Measurements from ENCODE around the gene ABLIM2.

ABLIM2 gene

DNA sequence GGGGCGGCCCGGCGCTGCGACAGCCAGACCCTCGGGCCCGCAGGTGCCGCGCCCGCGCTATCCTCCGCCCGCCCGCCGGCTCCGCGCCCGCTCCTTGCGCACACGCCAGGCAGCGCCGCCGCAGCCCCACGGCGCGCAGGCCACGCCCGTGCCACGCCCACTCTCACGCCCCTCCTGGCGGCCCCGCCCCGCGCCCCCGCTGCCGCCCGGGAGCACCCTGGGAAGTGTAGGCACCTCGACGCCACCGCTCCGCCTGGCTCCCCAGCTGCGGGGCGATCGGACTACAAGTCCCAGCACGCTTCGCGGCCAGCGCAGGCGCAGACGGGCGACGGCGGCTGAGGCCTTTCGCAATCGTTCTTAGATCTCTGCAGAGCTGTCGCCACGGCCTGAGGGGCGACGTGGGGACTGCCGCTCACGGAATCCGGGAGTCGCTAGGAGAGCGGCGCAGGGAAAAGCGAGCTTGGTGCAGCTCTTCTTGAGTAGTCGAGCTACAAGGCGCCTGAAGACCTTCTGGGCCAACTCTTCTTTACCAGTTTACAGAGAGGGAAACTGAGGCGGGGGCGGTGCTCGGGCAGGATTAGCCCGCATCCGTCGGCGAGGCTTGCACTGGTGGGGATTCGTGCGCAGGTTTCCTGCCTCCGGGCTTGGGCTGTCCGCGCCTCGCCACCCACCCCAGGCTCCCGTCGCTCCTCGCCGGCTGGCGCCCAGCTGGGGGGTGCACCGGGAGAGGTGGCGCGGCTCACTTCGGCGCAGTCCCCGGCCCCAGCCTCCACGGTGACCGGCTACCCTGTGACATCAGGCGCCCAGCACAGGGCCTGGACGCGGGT is at the start of gene ABLIM2:
Gene ABLIM2, minus strand, starts transcription at position 104 of the 827 bp plus-strand sequence. CDS start 124 bp downstream, outside the sequence.
- peak; percentile 98 for DNase-seq (ENCODE audit: low read depth)

DNA sequence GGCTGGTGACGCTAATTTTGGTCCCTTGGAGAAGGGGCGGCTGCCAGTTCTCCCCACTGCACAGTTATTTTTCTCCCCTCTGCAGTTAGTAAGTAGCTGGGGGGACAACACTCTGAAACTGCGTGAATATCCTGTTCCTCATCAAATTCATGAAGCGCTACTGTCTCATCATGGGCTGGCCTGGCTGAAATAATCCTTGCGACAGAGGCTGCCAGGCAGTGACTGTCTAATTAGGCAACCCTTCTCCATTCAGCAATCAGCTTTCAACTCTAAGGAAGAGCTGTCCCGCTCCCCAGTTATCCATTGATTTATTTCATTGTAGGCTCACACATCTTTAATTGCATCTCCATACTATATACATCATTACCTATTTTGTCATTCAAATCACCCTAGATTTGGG is 48.7 kb upstream of the ABLIM2 start:
- no peak for DNase-seq (ENCODE audit: low read depth)

DNA sequence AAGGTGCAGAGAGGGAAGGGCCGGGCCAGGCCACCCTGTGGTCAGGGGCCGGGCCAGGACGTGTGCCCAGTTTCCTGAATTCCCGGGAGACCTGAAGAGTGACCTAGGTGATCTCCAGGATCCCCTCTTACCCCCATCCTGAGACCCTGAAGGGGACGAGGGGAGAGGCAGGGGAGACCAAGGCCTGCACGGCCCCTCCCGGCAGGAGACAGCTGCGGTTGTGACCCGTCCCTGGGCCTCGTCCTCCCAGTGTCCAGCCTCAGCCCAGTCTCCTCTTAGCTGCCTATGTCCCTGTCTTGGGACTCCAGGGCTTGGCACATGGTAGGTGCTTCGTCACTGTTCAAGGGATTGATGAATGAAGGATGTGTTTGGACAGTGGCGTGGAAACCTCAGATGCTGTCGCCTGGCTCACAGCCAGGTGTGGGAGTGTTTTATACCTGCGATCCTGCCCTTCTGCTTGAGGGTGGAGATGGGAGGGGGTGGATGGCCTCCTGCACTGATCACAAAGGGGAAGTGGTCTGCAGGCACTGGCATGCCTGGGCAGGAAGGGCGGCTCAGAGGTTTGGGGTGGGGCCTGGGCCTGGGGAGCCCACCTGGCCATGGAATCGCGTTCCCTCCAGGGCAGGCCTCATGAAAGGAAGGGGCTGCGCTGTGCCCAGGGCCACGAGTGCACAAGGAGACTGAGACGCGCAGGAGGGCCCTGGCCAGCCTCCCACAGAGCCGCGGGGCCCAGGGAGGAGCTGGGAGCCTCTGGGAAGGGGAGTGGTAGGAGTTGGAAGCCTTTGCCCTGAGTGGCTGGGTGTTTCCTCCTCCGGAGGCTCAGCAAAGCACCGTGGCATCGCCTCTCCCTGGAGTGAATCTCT is 47.4 kb upstream of the ABLIM2 start:
- no peak for DNase-seq (ENCODE audit: low read depth)

GRCh38 chr4:8205241-8205707 is 46.7 kb upstream of the ABLIM2 start:
- no peak for DNase-seq (ENCODE audit: low read depth)

DNA sequence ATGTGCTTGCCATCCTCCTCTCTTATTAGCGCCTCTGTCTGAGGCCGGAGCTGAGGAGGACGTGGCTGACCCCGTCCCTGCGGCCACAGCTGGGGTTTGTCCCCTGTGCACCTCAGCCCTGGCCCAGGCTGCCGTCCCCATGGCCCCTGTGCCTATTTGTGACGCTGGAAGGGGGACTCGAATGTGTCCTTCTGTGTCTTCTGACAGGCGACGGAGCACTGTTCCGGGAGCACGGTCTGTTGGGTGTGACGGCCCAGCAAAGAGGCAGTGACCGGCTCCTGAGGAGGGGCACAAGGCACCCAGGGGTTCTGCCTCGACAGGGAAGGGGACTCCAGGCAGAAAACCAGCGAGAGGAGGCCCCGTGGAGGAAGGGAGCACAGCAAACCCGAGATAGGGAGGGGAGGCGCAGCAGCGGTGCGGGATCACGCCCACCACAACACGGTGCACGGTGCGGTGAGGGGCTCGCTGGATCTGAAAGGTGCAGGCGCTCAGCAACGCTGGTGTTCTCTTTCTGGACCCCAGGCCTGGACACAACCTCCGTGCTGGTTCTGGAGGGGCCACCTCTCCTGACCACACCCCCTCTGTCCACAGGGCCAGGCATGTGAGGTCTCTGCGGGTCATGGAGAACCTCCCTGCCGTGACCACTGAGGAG is 46.1 kb upstream of the ABLIM2 start:
- DNase-seq (ENCODE audit: low read depth), result no peak

GRCh38 chr4:8203817-8204216 is 45.2 kb upstream of the ABLIM2 start:
- no peak for DNase-seq (ENCODE audit: low read depth)

- DNase-seq (ENCODE audit: low read depth), result no peak
Observed at GRCh38 chr4:8203052-8203401, 44.4 kb upstream of the ABLIM2 start.

DNA sequence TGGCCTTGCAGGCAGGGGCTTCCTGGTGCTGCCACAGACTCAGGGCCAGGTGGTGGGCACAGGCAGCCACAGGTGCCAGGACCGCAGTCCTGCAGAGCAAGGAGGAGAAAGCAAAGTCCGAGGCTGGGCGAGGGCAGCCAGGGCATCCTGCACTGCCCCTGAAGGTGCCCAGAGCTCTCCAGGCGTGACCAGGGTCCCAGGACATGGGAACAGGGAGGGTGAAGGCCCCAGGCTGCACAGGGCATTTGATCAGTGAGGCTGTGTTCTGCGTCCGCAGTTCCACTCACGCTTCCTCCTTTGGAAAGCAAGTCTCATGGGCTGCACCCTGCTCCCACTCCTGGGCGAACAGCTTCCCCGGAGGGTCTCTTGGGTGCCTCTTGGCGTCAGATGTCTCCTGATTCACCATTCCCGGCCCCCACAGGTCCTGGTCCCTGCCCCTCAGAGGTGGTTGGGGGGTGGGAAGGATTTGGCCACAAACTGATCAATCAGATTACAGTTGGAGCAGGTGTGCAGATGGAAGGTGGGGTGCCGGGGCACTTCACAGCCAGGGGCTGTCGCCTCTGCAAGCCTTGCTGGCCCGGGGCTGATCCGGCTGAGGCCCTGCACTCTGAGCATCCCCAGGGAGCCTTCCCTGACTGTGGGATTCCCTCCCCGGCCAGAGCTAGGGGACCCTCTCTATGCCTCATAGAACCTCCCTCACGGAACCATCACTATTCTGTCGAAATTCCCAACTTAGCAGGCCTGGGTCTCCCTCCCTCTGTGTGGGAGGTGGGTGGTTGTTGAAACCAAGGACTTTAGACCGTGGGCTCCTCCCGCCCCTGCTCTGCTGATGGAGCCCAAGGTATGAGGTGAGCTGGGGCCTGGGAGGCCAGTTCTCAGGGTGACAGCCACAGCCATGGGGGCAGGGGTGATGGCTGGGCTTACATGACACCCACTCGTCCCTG is 43.8 kb upstream of the ABLIM2 start:
- DNase-seq (ENCODE audit: low read depth), result no peak

GRCh38 chr4:8201321-8201781 is 42.7 kb upstream of the ABLIM2 start:
- DNase-seq (ENCODE audit: low read depth), result peak; percentile 29

- no peak for DNase-seq (ENCODE audit: low read depth)
Observed at GRCh38 chr4:8200302-8200975, 41.8 kb upstream of the ABLIM2 start.

DNA sequence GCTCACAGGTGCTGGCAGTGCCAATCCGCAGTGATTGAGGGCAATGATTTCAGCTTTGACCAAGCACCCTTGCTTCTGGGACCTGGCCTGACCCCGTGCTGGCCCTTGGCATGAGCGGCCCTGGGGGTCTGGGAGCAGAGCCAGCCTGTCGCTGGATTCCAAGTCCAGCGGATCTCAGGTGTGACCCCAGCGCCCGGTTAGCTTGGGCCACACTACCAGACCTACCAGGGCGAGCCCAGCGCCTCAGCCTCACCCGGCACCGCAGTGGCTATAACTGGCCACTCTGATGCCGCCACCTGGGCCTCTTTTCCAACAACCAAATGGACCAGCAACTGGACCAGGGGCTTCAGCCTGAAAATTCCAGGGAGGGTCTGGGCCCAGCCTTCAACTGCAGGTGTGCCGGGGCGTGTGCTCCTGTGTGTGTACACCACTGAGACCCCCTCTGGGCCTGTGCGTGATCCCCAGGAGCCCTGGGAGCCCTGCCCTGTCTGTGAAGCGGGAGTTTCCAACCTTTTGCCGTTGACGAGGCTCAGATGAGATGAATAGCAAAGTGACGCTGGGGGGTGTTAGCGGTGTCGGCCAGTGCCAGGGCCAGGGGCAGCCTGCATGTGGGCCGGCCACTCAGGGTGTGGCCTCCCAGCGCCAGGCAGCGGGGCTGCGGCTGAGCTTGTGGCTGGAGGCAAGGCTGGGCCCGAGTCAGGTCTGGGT is 41.1 kb upstream of the ABLIM2 start:
- DNase-seq (ENCODE audit: low read depth), result no peak

DNA sequence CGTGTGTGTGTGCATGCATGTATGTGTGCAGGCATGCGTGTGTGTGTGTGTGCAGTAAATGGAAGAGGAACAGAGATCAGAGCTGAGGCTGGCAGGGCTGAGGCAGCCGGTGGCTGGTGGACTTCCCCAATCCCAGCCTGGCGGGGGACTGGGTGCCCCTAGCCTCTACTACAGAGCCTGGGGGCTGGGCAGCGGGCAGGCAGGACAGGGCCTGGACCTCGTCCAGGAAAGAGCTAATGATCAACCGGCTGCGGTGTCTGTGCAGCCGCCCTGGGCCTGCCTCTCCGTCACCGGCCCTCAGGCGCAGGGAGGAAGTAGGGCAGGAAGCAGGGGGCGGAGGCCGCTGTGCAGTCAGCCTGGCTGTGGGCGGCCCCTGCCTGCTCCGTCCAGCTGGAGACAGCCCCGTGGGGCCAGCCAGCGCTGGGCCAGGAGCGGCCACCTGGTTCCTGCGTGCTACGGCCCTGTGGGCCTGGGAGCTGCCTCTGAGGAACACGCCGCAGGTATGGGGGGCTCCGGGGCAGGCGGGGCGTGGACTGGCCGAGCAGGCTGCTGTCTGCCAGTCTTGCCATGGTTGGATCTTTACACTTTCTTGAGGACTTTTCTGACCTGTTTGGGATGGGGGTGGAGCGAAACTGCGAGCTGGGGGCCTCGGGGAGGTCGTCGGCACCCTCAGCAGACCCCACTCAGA is 40.4 kb upstream of the ABLIM2 start, which contains the start of gene SH3TC1:
Gene SH3TC1, plus strand, starts transcription at position 385 of the 688 bp plus-strand sequence. CDS start 5,905 bp downstream, outside the sequence.
- DNase-seq (ENCODE audit: low read depth), result peak; percentile 35

DNA sequence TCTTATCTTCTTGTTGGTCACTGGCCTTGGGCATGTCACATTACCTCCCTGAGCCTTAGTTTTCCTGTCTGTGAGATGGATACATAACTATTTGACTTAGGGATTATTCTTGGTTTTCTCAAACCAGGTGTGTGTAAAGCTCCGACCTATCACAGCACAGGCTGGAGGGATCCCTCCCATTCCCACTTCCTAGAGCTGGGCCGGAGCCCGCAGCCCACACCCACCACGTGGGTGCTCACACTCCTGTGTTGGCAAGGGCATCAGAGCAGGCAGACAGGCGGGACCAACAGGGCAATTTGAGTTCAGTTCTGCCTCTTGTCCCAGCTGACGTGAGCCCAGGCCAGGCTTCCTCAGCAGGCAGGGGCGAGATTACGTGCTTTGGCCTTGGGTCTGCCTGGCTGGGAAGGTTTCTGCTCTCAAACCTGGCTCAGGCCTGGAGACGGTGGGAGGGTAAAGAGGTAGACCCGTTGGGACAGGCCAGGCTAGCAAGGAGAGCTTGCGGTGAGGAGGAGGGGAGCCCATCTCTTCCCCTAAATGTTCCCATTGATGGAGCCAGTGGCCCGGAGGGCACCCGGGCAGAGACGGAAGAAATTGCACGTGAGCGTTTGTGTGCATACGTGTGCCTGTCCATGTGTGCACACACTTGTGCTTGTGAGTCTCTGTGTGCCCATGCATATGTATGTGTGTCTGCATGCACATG is 39.7 kb upstream of the ABLIM2 start:
- no peak for DNase-seq (ENCODE audit: low read depth)

DNA sequence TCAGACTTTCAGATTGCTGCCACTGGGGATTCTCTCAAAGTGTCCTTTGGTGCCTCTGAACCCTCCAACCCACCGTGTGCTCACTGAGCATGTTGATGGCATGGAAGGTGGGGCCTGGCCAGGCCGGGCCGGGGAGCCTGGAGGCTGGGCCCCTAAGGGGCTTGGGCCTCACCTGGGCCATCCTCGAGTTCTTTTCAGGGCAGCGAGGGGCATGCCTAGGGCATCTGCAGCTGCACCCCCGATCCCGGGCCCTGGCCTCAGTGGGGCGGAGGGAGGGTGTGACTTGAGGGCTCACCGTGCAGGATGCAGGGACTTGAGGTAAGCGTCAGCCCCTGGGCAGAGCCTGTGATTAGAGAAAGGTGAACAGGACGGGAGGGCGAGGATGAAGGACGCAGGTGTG is 38.9 kb upstream of the ABLIM2 start:
- DNase-seq (ENCODE audit: low read depth), result no peak

- no peak for DNase-seq (ENCODE audit: low read depth)
Observed at GRCh38 chr4:8195841-8196458, 37.3 kb upstream of the ABLIM2 start.

DNA sequence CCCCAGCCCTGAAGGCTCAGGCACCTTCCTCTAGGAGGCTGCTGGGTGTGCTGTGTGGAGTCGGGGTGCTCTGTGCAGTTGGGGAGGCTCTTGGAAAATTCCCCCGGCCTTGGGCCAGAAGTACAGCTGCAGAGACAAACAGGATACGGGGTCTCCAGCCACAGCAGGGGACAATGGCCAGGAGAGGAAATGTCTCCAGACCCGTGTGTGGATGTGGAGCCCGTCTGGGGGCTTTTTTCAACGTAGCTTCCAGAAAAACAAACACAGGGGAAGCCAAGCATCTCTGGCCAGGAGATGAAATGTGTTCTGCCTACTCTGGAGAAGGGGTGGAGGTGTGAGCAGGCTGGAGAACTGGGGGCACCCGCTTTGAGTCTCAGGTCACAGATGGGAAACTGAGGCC is 36.8 kb upstream of the ABLIM2 start:
- no peak for DNase-seq (ENCODE audit: low read depth)

DNA sequence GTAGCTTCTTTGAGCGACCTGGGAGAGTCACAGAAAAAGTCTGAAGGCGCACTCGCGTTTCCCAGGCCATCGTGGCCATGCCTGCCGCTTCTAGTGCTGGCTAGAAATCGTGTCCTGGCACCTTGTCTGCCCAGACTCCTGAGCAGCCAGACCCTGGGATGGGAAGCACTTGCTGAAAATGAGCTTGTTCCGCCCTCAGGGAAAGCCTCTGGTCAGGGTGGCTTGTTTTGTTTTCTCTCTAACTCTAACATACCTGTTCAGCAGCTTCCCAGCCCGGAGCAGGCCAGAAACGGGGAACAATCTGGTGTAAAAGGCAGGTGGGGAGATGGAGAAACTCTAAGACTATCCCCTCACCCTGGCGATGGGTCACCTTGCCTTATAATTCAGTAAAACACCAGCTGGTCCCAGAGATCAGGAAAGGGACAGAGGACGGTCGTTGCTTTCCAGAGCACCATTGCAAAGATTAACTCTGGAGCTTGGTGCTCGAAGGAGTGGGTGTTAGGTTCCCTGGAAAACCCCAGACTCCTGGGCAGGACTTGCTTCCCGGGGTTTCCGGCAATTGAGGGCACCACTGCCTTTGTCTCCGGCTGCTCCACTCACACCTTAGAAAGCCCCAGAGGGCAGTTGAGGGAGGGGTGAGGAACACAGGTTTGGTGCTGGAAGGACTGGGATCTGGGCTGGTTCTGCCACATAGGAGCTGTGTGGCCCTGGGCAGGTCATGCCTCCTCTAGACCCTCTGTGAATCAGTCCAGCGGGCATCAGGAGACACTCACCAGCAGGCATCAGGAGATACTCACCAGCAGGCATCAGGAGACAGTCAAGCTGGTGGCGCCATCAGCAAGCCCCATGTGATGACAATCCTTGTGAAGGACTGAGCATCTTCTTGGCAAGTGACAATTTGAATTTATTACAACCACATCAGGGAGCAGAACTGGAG is 36.0 kb upstream of the ABLIM2 start:
- no peak for DNase-seq (ENCODE audit: low read depth)
